ENCODE measurements around the gene SLC25A6.

- no peak for TF ChIP-seq POLR2A (IDR thresholded peaks at IDR 0.05)
- no peak for TF ChIP-seq CTCF (IDR thresholded peaks at IDR 0.05 in 4 of 5, conservative IDR thresholded peaks at IDR 0.05 in 1 of 5)
Observed at GRCh38 chrX:1341545-1342184, 50.2 kb downstream of the SLC25A6 start.
